ENCODE data around the gene E2F6.

- TF ChIP-seq RFX5 (IDR thresholded peaks at IDR 0.05; ENCODE audit: borderline replicate concordance, low read depth, low read length): no peak
- TF ChIP-seq RAD21 (IDR thresholded peaks at IDR 0.05 in 1 of 2, conservative IDR thresholded peaks at IDR 0.05 in 1 of 2; ENCODE audit: low read depth in 2 of 2, low read length in 2 of 2): no peak
- TF ChIP-seq, protein P1, sequence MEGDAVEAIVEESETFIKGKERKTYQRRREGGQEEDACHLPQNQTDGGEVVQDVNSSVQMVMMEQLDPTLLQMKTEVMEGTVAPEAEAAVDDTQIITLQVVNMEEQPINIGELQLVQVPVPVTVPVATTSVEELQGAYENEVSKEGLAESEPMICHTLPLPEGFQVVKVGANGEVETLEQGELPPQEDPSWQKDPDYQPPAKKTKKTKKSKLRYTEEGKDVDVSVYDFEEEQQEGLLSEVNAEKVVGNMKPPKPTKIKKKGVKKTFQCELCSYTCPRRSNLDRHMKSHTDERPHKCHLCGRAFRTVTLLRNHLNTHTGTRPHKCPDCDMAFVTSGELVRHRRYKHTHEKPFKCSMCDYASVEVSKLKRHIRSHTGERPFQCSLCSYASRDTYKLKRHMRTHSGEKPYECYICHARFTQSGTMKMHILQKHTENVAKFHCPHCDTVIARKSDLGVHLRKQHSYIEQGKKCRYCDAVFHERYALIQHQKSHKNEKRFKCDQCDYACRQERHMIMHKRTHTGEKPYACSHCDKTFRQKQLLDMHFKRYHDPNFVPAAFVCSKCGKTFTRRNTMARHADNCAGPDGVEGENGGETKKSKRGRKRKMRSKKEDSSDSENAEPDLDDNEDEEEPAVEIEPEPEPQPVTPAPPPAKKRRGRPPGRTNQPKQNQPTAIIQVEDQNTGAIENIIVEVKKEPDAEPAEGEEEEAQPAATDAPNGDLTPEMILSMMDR (IDR thresholded peaks at IDR 0.05; ENCODE audit: control extremely low read depth in 1 of 3, insufficient read depth in 1 of 3, low read depth in 1 of 3, low read length in 3 of 3): no peak
- no peak for TF ChIP-seq USF2 (IDR thresholded peaks at IDR 0.05; ENCODE audit: low read length)
- no peak for TF ChIP-seq POLR2A (IDR thresholded peaks at IDR 0.05; ENCODE audit: control extremely low read depth in 1 of 2, low read depth in 2 of 2, low read length in 2 of 2)
- no peak for TF ChIP-seq CBX5 (IDR thresholded peaks at IDR 0.05; ENCODE audit: low read depth, low read length)
- no peak for TF ChIP-seq POLR2AphosphoS5 (IDR thresholded peaks at IDR 0.05; ENCODE audit: low read depth, low read length)
- TF ChIP-seq SP1 (IDR thresholded peaks at IDR 0.05; ENCODE audit: low read depth, low read length): no peak
- no peak for TF ChIP-seq MAX (IDR thresholded peaks at IDR 0.05)
Measured at GRCh38 chr2:11422491-11422865, 43.5 kb downstream of the E2F6 start.

Data from H1 (cell line).